HG03460 (cell line): ENCODE data around the gene GALM.
A peak's percentile ranks its signal among the peaks of the same experiment; 100 is the strongest.
"Not testable (repeated sequence)": the region's sequence is repeated elsewhere in the genome, so short reads cannot be mapped to it uniquely, and the experiment has no call there.

ENCODE experiments used
- ATAC-seq: cut with Tn5 transposase; IDR thresholded peaks from one replicate; pipeline ENCODE4 v1.9.1; 2021; ENCODE audit not compliant: unreplicated experiment

GALM gene

DNA sequence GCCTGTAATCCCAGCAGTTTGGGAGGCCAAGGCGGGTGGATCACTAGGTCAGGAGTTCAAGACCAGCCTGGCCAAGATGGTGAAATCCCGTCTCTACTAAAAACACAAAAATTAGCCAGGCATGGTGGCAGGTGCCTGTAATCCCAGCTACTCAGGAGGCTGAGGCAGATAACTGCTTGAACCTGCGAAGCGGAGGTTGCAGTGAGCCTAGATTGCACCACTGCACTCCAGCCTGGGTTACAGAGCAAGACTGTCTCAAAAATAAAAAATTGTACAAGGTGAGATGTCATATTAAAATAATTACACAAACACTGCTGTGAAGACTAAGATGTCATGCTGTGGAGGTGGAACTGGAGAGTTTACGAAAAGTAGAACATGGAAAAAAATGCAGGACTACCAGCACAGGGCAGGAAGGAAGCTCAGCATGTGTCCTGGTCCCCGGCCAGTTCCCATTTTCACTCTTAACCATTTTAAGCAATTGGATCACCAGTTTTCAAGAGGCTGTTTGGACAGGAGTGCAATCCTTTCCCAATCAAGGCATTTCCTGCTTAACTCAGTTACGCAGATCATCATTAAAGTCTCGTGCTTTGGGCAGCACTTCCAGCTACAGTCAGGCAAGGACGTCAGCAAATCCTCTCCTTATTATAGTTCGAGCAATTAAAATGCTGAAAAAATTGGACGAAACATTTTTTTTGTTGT is 71.2 kb downstream of the GALM start:
- not testable (repeated sequence) for ATAC-seq

DNA sequence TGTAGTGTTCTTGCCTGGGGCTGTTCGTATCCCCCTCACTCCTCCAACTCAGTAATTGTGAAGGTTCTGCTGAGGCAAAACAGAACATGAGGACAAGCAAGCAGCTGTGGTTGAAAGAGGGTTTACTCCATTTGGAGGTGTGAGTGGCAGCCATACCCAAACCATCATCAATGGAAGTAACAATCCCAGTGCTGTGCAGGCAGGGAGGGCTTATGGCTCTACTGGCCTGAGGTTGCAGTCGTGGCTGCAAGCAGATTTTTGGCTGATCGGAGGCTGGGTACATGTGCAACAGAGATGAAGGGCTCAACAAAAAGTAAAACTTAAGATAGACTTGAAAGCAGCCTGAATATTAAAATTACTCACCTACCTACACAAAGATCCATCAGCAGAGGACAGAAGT is 72.0 kb downstream of the GALM start:
- ATAC-seq, result no peak

DNA sequence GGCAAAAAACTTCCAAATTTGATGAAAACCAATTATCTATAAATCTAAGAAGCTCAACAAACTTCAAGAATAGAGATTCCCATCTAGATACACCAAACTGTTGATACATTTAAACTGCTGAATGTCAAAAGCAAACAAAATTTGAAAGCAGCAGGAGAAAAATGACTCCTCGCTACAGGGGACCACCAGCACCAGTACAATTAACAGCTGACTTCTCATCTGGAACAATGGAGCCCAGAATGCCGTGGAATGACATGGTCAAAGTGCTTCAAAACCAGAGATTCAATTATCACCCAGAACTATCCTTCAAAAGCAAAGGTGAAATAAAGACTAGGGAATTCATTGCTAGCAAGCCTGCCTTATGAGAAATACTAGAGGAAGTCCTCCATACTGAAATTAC is 73.6 kb downstream of the GALM start:
- no peak for ATAC-seq

DNA sequence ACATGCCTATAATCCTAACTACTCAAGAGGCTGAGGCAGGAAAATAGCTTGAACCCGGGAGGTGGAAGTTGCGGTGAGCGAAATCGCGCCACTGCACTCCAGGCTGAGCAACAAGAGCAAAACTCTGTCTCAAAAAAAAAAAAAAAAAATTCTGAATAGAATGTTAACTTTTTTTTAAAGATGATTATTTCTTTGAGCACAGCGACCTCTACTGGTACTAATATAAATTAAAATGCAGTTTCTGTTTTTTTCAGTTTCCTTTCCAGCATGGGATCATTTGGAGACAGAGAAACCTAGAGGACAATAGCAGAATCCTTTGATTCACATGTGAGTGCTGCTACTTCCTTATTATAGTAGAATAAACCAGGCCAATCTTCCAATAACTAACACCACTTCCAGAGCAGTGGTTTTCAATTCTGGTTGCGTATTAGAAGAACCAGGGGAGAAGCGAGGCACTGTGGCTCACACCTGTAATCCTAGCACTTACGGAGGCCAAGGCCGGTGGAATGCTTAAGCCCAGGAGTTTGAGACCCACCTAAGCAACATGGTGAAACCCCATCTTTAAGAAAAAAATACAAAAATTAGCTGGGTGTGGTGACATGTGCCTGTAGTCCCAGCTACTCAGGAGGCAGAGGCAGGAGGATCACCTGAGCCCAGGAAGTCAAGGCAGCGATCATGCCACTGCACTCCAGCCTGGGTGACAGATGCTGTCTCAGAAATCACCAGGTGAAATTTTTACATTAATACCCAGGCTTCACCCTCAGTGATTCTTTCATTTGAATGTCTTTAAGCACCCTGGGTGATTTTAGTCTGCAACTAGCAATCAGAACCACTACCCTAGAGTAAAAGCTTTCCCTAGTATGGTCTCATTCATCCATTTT is 75.2 kb downstream of the GALM start:
- ATAC-seq, result no peak

DNA sequence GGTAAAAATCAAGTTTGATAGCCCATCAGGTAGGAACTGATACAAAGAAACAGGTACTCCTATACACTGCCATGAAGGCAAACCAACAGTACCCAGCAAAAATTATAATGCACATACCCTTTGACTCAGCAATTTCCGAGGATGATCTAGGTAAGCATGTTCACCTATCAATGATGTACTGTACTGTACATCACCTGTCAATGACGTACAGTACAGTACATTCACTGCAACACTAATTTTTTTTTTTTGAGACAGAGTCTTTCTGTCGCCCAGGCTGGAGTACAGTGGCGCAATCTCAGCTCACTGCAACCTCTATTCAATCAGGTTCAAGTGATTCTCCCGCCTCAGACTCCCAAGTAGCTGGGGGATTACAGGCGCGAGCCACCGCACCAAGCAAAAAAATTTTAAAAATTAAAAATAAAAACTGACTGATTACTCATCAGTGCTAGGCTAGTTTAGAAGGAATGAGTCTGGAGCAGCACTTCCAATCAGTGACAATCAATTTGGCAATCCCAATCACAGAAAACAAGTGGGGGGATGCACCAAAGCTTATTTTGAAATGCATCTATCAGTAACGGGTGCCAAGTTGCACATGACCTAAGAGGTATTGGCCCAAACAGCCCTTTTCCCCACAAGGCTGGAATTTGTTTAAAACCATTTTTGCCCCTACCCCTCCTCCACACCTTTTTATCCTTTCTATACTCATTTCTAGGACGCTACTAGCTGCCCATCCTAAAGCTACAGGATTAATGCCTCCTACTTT is 77.1 kb downstream of the GALM start:
- ATAC-seq, result no peak

DNA sequence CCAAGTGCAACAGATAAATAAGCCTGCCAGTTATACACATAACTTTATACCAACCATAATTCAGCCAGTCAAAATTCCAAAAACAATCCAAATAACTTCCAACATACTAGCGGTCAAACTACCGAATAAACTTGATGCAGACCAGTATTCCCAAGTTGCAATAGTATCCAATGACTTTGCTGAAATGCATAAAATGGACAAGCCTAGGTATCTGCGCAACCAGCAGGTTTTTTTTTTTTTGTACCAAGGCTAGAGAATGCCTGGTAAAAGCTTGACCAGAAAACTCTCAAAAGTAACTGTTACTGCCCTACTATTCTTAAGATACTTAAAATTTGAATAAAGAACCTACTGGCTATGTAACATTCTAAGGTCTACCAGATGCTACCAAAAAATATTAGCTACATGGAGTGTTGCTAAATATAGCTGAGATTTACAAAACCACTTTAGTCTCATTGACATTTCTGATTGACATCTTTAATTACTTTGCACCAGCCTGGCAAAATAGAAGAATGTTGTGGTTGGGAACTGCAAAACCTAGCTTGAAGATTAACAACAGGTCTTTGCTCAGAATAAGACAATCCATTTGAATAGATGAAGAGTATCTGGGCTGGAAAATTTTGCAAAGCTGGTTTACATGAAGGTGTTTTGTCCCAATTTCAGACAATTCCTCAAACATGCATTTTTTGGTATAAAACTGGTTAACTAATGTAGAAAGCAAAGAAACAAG is 77.9 kb downstream of the GALM start:
- ATAC-seq, result no peak

DNA sequence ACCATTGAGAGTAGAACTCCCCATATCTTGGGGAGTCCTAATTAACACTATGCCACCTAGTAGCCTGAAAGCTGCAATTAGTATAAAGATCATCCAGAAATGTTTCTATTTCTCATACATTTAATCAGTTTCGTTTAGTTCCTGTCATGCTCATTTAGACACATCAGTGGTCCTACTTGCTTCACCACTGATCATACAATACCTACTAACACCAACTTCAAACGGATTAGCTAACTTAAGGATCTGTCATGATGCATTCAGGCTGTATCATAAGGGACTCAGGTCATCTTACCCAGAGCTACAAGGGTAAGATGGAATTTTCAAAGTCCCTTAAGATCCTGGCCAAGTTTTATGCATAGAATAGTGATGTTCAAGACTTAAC is 78.5 kb downstream of the GALM start:
- no peak for ATAC-seq

DNA sequence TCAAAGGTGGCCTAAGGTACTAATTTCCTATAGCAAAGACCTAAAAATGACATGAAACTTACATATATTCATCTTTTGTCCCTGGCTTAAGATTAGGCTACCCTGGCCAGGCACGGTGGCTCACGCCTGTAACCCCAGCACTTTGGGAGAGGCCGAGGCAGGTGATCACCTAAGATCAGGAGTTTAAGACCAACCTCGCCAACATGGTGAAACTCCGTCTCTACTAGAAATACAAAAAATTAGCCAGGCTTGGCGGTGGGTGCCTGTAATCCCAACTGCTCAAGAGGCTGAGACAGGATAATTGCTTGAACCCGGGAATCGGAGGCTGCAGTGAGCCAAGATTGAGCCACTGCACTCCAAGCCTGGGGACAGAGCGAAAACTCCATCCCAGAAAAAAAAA is 79.4 kb downstream of the GALM start:
- ATAC-seq, result no peak

DNA sequence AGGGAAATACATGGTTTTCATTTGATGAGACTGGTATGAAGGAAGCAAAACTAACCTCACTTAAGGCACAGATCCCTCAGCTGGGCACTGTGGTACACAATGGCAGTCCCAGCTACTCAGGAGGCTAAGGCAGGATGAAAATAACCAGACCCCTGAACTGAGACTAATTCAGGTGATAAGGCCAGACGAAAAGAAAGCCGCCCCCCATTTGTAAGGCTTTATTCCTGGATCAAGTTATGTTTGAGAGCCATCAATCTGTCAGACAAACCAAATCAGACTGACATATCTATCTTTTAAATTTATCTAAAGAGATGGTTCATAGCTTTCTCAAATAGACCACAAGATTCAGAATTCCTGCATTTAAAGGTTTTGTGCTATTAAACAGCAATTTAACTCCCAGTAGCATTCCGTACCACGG is 81.1 kb downstream of the GALM start:
- ATAC-seq, result no peak

DNA sequence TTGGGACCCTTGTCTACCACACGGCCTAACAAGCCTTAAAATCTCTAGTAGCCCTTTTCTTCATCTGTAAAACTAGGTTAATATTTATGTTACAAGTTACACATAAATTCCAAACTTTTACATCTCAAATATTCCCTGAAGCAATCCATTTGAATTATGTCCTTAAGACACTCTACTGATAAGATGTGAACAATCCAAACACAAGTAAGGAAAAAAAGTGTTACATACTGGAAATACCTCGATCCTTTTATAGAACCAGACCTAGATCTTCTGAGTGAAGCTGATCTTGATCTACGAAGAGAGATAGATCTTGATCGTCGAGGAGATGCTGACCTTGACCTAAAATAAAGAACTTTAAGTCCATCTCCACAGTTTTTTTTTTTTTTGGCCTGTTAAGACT is 81.9 kb downstream of the GALM start:
- ATAC-seq, result no peak

DNA sequence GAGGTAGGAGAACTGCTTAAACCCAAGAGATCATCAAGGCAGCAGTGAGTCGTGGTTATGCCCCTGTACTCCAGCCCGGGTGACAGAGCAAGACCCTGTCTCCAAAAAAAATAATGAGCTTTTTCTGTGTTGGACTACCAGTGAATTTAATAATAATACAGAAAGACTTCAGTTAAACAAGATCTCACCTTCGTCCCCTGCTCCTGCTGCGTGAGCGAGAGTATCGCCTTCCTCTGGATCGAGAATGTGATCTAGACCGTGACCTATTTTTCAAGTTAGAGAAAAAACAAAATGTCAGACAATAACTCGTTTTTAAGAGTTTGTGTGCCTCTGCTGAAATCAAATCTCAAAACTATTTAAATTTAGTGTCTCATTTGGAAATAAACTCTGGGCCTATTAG is 82.5 kb downstream of the GALM start:
- ATAC-seq, result no peak

DNA sequence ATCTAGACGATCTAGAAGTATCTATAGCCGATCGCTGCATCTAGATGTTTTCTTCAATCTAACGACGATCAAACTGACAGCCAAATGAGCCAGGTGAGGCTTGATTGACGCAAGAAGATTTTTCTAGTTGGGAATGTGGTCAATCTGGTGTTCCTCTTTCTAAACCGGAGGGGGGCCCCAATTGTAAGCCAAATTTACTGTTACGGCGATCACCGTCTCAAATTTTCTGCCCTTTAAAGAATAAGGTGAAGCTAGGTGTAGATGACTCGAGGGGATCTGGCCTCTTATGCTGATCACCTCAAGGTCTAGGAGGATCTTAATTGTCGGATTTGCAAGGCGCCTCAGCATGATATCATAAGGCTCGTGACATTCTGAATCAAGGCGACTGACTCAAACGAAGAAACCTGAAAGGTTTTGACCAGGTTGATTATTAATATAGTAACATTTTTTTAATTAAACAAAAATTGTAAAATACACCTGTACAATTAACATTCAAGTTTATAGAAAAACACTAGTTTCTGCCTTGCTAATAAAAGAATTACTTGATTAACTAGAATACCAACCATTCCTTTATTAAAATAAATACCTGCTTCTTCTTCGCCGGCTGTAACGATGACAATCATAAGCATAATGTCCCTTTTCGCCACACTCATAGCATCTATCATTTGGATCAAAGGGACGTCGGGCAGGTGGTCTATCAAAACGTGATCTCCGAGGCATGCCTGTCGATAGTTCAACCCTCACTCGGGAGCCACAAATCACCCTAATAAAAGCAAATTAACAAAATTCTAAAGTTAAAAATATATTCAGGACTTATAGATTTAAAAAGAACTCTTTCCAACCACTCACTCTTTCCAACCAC is 83.3 kb downstream of the GALM start:
- ATAC-seq, result no peak

DNA sequence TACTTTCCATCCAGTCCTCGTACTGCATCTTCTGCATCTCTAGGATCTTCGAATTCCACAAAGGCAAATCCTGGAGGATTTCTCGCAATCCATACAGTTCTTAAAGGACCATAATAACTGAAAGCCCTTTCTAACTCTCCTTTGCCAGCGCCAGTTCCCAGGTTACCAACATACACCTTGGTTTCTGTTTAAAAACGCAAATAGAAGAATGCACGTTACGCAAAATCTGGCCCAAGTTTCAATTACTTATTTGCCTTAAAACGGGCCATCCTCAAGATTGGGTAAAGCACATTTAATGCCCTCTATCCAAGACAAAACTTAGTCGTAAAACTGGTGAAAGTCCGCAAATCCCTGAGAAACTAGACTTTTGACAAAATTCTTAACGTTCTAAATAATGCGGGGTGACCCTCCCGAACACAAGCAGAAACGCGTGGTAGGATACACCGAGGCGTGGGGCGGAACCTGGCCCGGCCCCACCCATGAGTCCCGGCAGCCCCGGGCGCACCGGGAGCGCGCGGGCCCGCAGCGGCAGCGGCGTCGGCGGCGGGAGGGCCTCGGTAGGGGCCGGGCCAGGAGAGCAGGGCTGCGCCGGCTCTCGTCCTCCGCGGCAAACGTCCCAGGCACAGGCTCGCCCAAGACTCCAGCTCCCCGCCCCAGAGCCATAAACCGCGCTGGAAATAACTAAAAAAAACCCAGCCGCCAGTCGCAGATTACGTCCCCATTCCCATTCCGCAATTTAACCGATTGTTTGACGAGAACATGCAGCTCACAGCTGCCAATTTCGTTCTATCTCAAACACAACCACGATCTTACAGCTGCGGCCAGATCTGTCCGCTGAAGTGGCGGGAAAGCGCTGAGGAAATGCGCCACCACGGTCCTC is 84.3 kb downstream of the GALM start:
- ATAC-seq, result peak; percentile 37

DNA sequence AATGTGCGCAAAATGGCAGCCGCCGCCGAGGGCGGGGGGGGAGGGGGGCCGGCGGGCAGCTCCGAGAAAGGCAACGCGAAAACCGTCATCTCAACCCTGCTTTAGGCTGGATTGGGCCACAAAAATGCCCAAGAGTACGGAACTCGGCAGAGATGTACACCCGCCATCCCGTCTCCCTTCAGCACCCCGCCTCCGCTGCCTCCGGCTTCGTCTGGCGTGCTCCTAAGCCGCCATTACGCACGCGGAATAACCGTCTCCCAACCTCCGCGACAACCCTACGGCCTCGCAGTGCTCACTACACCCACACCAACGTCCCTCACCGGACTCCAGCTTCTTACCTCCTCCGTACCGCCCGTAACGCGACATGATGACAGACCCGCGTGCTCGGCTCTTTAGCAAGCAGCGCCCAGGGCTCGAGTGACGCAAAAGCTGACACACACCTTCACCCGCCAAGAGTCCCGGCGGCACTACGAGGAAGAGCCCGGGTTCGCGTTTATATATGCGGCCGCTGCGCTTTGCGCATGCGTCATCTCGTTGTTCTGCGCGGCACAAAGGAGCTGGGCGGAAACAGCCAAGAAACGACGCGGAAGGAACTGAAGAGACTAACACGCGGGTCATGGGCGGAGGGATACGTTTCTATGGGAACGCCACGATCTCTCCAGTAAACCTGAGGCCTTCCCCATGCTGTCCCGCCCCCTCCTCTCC is 85.1 kb downstream of the GALM start, which contains the start of gene SRSF7:
TSS of gene SRSF7 (minus strand) at position 471 of the 705 bp plus-strand sequence. CDS start at position 366, 105 bp downstream.
- peak; percentile 79 for ATAC-seq

DNA sequence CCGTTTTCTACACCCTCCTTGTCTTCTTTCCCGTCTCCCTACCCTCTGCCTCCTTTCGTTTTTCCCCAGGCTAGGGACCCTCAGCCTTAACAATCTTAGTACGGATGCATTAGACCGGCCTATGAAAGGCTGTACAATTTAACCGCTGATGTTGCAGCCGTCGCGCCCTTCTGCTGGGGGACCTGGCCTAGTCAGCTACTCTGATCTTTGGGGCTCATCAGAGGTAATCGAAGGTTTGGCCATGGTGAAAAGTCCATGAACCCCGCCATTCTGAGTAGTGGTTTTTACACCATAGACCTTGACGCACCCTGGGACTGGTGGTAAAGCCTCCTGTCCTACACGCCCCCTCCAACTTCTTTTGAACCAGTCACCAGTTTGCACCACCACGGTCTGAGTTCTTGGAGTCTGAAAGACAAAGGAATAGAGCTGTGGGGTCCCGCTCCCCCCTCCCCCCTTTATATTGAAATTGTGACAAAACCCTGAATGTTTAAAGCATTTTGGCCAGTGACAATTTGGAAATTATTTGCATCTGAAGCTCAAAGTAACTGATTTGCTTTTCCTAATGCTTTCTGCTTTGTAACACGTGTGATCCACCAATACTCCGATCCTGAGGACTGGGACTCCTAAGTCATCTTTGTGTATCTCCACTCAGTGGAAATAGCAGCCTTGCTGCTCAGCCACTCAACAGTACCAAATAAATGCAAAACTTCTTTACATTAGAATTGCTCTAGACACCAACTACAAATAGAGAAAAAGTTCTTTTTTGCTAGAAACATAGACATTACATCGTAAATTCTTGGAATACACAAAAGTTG is 85.9 kb downstream of the GALM start:
- peak; percentile 30 for ATAC-seq

DNA sequence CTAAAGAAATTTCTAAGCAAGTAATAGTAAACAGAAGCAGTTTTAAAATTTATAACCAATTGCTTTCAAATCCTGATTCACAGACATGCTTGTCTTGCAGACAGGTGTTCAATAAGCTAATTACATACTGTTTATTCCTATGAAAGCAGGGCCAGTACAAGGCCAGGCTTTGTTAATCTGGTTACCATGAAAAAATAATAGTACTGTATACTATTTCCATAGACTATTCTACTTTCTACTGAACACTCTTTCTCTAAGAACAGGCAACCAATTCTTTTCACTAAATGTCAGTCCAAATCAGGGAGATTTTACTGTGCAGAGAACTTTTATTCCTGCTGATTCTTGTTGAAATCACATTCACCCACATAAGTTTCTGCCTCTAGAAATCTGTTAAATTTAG is 88.1 kb downstream of the GALM start:
- no peak for ATAC-seq

DNA sequence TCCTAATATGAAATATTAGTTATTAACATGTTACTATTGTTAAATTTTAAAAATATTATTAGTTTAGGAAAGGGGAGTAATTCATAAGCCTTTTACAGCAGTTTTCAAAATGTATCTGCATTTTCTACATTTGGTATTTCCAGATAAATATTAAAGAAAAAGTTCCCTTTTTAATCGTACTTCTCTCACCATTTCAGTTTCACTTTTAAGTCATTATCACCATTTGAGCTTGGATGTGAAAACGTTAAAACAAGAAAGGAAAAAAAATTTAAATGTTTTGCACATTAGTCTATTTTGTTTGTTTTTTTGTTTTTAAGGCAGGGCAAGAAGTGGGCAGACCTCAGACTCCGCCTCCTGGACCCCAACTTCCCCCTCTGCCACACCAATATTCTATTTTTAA is 88.6 kb downstream of the GALM start:
- no peak for ATAC-seq

DNA sequence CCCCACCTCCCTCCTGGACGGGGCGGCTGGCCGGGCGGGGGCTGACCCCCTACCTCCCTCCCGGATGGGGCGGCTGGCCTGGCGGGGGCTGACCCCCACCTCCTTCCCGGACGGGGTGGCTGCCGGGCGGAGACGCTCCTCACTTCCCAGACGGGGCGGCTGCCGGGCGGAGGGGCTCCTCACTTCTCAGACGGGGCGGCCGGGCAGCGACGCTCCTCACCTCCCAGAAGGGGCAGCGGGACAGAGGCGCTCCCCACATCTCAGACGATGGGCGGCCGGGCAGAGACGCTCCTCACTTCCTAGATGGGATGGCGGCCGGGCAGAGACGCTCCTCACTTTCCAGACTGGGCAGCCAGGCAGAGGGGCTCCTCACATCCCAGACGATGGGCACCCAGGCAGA is 90.0 kb downstream of the GALM start:
- ATAC-seq, result not testable (repeated sequence)
